ENCODE measurements around the gene TEP1.

DNA sequence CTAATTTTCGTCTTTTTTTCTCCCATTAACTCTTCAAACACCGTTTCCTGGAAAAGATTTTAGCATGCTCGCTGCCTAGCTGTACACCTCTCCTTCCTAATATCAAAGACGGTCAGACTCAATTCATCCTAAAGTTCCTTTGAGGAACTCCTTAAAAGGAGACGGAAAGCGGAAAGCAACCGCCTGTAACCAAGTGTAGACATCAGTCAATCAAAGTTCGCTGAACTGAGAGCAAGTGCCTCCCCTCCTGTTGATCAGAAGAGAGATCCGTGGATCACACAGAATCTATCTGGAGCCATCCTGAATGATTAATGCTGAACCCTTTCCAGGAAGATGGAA is 412 bp upstream of the TEP1 start:
- TF ChIP-seq, protein P1, sequence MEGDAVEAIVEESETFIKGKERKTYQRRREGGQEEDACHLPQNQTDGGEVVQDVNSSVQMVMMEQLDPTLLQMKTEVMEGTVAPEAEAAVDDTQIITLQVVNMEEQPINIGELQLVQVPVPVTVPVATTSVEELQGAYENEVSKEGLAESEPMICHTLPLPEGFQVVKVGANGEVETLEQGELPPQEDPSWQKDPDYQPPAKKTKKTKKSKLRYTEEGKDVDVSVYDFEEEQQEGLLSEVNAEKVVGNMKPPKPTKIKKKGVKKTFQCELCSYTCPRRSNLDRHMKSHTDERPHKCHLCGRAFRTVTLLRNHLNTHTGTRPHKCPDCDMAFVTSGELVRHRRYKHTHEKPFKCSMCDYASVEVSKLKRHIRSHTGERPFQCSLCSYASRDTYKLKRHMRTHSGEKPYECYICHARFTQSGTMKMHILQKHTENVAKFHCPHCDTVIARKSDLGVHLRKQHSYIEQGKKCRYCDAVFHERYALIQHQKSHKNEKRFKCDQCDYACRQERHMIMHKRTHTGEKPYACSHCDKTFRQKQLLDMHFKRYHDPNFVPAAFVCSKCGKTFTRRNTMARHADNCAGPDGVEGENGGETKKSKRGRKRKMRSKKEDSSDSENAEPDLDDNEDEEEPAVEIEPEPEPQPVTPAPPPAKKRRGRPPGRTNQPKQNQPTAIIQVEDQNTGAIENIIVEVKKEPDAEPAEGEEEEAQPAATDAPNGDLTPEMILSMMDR (IDR thresholded peaks at IDR 0.05): no peak
- no peak for TF ChIP-seq EP300 (IDR thresholded peaks at IDR 0.05)
- no peak for TF ChIP-seq POLR2AphosphoS5 (IDR thresholded peaks at IDR 0.05)

Measured in upper lobe of left lung (tissue), 4 donors.